NT2/D1 (cell line): Measurements from ENCODE around the gene AQP1.
A peak's percentile ranks its signal among the peaks of the same experiment; 100 is the strongest.

Source experiments
- DNase-seq: peaks from one replicate; pipeline ENCODE4 v3.0.0-alpha.2; 2011; ENCODE audit warnings: low read depth, low spot score
- H3K27me3 ChIP-seq: 2 replicates; pipeline ENCODE4 v1.6.0; 2011; ENCODE audit warnings: mild to moderate bottlenecking; ENCODE audit not compliant: insufficient read length, insufficient read depth
- H3K36me3 ChIP-seq: 2 replicates; pipeline ENCODE4 v1.6.1; 2011; ENCODE audit warnings: mild to moderate bottlenecking, low read length, mixed read lengths; ENCODE audit not compliant: insufficient read depth, insufficient read length
- H3K4me1 ChIP-seq: 2 replicates; pipeline ENCODE4 v1.5.1; 2011; ENCODE audit not compliant: insufficient read depth, insufficient read length
- H3K4me3 ChIP-seq: 2 replicates; pipeline ENCODE4 v1.5.1; 2011; ENCODE audit warnings: low read depth; ENCODE audit not compliant: insufficient read length
- H3K9ac ChIP-seq: 2 replicates; pipeline ENCODE4 v1.6.0; 2011; ENCODE audit warnings: low read depth; ENCODE audit not compliant: insufficient read length
- H3K9me3 ChIP-seq: 2 replicates; pipeline ENCODE4 v1.5.1; 2011; ENCODE audit warnings: mild to moderate bottlenecking, low read length; ENCODE audit not compliant: insufficient read depth
- SUZ12 ChIP-seq: IDR thresholded peaks from 2 replicates; pipeline ENCODE4 v1.6.1; 2011; ENCODE audit not compliant: insufficient read length, insufficient read depth; ENCODE audit errors: extremely low read depth
- YY1 ChIP-seq: IDR thresholded peaks from 2 replicates; pipeline ENCODE4 v1.6.1; 2011; ENCODE audit not compliant: insufficient read length, insufficient read depth
- ZNF274 ChIP-seq: IDR thresholded peaks from 2 replicates; pipeline ENCODE4 v1.6.1; 2011; ENCODE audit warnings: mild to moderate bottlenecking, low read depth, low read length

The AQP1 gene

GRCh38 chr7:30906515-30907240 lies 5.0 kb upstream of the AQP1 start:
- no peaks in the 10 kb centered on the region for H3K9me3 ChIP-seq
- no peak for DNase-seq
- H3K9ac ChIP-seq: no peak overlapping the region

GRCh38 chr7:30907527-30908267 lies 4.0 kb upstream of the AQP1 start:
- no peaks in the 10 kb centered on the region for H3K9me3 ChIP-seq
- no peak overlapping the region for H3K4me3 ChIP-seq
- H3K27me3 ChIP-seq: peaks cover 3% of the 10 kb centered on the region
- DNase-seq: no peak
- H3K9ac ChIP-seq: peak overlapping the region; percentile 17
- H3K36me3 ChIP-seq: no peaks in the 10 kb centered on the region
- TF ChIP-seq YY1: no peak
- no peak for TF ChIP-seq ZNF274
- TF ChIP-seq SUZ12: no peak
- H3K4me1 ChIP-seq: peaks cover 20% of the 10 kb centered on the region

More at GRCh38 chr7:30906515-30907240, 5.0 kb upstream of the AQP1 start:
- no peaks in the 10 kb centered on the region for H3K36me3 ChIP-seq
- peaks cover 3% of the 10 kb centered on the region for H3K27me3 ChIP-seq
- H3K4me1 ChIP-seq: peaks cover 17% of the 10 kb centered on the region
- no peak for TF ChIP-seq YY1
- TF ChIP-seq ZNF274: no peak
- no peak for TF ChIP-seq SUZ12
- H3K4me3 ChIP-seq: no peak overlapping the region

DNA sequence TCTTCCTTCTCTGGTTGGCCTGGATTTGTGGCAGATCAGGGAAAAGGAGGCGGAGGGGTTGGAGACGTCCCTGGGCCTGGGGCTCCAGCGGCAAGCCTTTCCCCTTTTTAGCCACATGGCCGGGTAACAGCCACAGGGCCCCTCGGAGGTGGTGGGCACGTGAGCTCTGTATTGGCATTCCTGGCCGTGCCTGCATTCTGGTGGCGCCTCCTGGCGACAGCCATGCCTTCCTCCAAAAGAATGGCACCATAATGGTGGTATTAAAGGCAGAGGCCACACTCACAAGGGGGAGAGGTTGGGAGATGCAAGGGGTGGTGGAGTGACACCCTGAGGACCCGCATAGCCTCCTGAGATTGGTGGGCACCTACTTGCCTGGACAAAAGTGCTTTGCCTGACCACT lies 3.0 kb upstream of the AQP1 start:
- Histone ChIP-seq H3K36me3 (no peaks in the 10 kb centered on the region), H3K4me3 (no peak overlapping the region), H3K9me3 (no peaks in the 10 kb centered on the region), H3K27me3 (no peaks in the 10 kb centered on the region), H3K4me1 (peaks cover 20% of the 10 kb centered on the region), H3K9ac (no peak overlapping the region)
- DNase-seq: no peak
- TF ChIP-seq YY1 (no peak), ZNF274 (no peak), SUZ12 (no peak)

- Histone ChIP-seq H3K36me3 (no peaks in the 10 kb centered on the region), H3K4me3 (no peak overlapping the region), H3K9ac (no peak overlapping the region), H3K27me3 (no peaks in the 10 kb centered on the region), H3K4me1 (peaks cover 24% of the 10 kb centered on the region), H3K9me3 (no peaks in the 10 kb centered on the region)
- TF ChIP-seq YY1 (no peak), SUZ12 (no peak), ZNF274 (no peak)
- DNase-seq: no peak
These were observed 2.2 kb upstream of the AQP1 start for GRCh38 chr7:30909431-30909830.

DNA sequence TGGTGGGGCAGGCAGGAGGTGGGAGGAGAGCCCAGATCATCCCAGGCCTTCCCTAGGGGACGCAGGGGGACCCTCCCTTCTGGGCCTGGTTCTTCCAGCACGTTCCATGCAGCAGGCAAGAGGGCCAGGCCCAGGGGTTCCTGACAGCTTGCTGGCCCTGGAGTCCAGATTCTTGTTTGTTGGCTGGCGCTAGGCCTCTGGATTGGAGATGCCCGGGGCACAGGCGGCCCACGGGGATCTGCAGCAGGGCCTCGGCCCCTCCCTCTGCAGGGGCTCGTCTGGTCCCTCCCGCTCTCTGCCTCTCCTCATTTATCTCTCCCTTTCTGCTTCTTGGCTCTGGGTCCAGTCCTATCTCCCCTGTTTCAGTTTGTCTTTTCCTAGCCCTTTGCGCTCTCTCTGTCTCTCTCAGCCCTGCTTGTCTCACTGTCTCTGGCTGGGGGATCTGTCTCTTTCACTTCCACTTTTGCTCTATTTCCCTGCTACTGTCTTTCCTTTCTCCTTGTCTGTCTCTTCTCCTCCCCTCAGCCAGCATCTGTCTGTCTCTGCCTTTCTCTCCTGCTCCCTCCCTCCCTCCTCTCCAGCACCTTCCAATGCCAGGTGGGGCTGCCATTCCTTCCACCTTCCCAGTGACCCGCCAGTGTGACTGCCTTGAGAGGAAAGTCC lies 1.1 kb upstream of the AQP1 start:
- no peak for TF ChIP-seq SUZ12
- TF ChIP-seq YY1: no peak
- no peak for TF ChIP-seq ZNF274

DNA sequence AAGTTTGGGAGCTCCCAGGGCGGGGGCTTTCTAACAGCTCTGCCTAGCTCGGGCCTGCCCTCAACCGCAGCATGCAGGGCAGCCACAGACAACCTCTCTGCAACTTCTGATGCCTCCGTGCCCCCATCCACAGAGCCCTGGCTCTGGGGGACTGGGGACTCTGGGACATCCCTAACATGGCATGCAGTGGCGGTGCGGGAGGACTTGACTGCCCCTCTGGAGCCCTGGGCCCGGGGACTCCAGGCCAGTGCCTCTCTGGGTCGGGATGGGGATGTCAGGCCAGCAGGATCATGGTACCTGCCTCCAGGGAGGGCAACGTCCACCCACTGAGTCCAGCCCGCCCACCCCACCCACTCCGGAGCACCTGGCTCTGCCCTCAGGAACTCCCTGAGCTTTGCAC lies 520 bp upstream of the AQP1 start:
- no peaks in the 10 kb centered on the region for H3K9me3 ChIP-seq
- TF ChIP-seq YY1: no peak
- TF ChIP-seq ZNF274: no peak
- no peak for TF ChIP-seq SUZ12
- H3K36me3 ChIP-seq: no peaks in the 10 kb centered on the region
- no peak for DNase-seq
- no peak overlapping the region for H3K4me3 ChIP-seq
- H3K27me3 ChIP-seq: no peaks in the 10 kb centered on the region
- no peak overlapping the region for H3K9ac ChIP-seq
- H3K4me1 ChIP-seq: peaks cover 25% of the 10 kb centered on the region

More for the DNA sequence above, 1.1 kb upstream of the AQP1 start:
- no peak for DNase-seq
- Histone ChIP-seq H3K36me3 (no peaks in the 10 kb centered on the region), H3K9ac (peak overlapping the region; percentile 12), H3K4me3 (no peak overlapping the region), H3K27me3 (no peaks in the 10 kb centered on the region), H3K4me1 (peaks cover 31% of the 10 kb centered on the region), H3K9me3 (no peaks in the 10 kb centered on the region)
